H1 (cell line): ENCODE results near the gene AFF1. TPM values are rescaled to one million over a fixed set of nuclear protein-coding genes. Genes with fewer than 3 reads are reported as not detected.

Experiments used
- CTBP2 ChIP-seq: IDR thresholded peaks from 2 replicates; pipeline ENCODE4 v1.7.0; 2011; ENCODE audit warnings: borderline replicate concordance, mild to moderate bottlenecking, moderate library complexity, mixed read lengths, low read length; ENCODE audit not compliant: insufficient read depth, insufficient read length
- SUZ12 ChIP-seq: fragments of 200-600 bp; sonication (generic); IDR thresholded peaks from 2 replicates; pipeline ENCODE4 v1.6.1; 2012; ENCODE audit warnings: mild to moderate bottlenecking, inconsistent platforms, low read length, moderate library complexity, mixed read lengths
- TAF1 ChIP-seq: IDR thresholded peaks from 2 replicates; pipeline ENCODE4 v1.6.1; 2011; ENCODE audit warnings: mild to moderate bottlenecking, low read depth, low read length
- polyA plus RNA-seq, 7 experiments: library from polyadenylated mRNA; depleted of rRNA in 3 of 7; stranded (reverse) in 5 of 7; unstranded in 2 of 7; fragments of >200 nt in 5 of 7; fragments of 200-250 nt in 2 of 7; gene quantifications; 1 replicate in 5 of 7; 2 replicates in 1 of 7; 4 replicates in 1 of 7; pipeline versions ENCODE4 v1.2.1 to v1.2.3, GENCODE V29; 2011 to 2013; ENCODE audit warnings: missing spikeins in 2 of 7, mixed read lengths in 2 of 7
- total RNA-seq: library from RNA; stranded (reverse); fragmentation: NEBNext Ultra II Directional; extraction: Animal tissue kit (Norgen Biotek cat#: 25700); gene quantifications from 2 replicates; pipeline ENCODE4 v1.2.1, GENCODE V29; 2021

The AFF1 gene
- total and polyA plus RNA-seq, 2 of the 8 experiments (the other 6 are each of a cell fraction or from before 2014, with no cell fraction given) = 14.8 to 85.5 TPM

DNA sequence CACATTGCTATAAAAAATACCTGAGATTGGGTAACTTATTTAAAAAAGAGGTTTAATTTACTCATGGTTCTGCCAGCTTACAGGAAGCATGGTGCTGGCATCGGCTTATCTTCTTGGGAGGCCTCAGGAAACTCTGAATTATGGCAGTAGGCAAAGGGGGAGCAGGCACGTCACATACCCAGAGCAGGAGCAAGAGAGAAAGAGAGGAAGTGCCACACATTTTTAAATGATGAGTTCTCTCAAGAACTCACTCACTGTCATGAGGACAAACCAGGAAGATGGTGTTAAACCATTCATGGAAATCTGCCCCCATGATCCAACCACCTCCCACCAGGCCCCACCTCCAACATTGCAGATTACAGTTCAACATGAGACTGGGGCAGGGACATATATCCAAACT lies 10.0 kb upstream of the AFF1 start (continued):
- TF ChIP-seq SUZ12 (no peak), TAF1 (no peak), CTBP2 (no peak)
- TF ChIP-seq, all 59 proteins: peak for 0
